ENCODE data around the gene MNT.

The MNT gene

DNA sequence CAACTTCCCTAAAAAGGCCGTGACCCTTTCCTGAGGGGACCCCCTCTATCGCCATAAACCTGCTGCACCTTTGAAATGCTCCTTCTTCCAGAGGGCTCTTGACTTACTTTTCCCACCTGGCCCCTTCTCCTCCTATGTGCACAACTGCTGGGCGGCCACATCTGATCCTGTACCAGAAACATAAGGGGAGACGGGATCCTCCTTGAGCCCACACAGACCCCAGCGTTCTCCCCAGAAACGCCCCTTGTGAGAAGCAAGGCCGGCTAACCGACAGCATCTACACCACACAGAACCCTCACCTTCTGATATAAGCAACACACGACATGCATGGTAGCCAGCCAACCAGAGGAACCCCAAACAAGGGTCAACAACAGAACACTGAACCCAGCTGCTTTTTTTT lies 14.2 kb upstream of the MNT start:
- DNase-seq (ENCODE audit: low spot score) = no peak

DNA sequence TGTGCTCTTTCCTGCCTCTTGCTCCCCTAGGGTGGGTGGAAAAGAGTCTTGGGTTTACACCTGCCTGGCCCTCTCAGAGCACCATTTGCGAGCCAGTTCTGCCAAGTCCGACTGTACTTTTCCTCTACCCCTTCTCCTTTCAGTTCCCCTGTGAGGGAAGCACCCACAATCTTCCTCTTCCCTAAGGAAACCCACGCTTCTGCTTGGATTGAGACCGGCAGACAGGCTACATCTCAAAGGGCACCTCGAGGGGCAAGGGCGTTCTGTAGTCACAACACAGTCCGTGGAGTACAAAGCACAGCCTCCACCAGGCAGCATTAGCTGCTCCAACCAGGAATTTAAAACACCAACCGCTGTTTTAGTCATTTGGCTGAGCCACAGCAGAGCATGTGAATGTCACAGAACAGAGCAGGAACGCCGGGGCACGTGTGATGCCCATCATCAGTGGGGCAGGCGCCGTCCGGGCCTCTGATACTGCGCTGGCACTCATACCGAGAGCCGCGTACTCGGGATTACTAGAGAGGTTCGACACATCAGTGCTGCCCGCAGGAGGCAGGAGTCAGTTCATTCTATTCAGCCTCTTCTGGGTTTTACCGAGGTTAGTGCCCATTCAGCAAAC lies 13.7 kb upstream of the MNT start:
- DNase-seq (ENCODE audit: low spot score) = no peak

DNA sequence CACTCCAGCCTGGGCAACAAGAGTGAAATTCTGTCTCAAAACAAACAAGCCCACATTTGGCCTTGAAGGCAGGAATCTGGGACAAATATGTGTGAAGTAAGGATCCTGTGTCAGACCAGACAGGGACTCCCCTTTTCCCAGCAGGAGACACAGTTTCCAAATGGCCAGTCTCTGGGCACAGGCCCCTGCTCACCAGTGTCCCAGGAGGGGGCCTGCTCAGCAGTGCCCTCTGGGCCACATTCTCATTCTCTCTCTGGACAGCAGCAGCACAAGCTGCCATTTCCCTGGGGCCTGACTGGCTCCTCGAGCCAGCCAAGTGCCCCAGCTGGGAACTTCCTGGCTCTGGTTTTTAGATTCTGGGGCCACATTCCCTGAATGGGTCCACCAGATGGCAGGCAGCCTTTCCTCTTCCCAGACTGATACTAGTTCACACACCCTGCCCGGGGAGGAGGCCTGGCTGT lies 11.7 kb upstream of the MNT start:
- peak; percentile 46 for DNase-seq (ENCODE audit: low spot score)

DNA sequence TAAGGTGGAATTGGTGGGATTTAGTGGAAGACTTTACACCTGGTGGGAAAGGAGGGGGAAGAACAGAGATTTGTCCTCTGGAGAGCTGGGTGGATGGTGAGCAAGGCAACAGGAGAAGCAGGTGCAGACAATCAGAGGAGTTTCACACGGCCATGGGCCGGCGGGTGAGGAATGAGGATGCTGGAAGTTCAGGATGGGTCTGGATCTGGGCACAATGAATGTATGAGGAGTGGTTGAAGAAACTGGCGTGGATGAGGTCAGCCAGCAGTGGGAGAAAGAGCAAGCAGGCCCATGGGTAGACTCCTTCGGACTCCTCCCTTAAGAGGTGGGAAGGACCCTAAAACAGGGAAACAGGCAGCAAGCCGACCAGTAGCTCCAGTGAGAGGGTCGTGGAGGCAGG lies 10.1 kb upstream of the MNT start:
- no peak for DNase-seq (ENCODE audit: low spot score)

DNA sequence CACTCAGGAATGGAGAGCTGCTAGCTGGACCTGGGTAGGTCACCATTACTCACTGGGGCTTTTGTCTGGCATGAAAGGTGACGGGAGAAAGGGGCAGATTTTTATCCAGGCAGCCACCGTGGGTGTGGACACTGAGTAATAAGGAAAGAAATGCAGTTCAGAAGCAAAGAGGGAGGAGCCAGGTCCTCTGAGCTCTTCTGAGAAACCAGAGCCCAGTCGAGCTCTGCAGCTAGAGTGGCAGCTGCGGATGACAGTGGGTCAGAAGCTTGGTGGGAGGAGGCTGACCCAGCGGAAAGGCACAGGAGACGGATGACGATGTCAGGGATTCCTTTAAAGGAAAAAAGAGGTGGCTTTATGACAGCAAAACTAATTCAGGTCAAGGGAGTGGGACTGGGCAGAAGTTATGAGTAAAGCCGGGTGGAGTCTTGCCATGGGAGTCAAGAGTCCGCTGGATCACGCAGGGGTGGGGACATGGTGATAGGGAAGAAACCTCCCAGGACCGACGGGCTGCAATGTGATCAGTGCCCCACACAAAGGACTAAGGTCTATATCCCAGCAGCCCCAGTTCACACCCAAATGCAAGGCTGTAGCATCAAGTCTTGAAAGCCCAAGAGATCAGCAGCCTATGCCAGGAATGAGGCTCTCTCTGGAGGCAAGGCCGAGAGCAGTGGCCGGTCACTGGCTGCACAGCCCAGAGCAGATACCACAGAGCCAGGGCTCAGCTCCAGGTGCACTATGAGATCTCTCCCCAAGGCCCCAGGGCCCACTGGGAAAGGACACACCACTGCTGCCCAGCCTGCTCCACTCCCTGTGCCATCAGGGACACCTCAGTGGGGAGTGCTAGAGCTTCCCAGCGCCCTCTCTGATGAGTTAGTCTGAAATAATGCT lies 6.3 kb upstream of the MNT start:
- no peak for DNase-seq (ENCODE audit: low spot score)

DNA sequence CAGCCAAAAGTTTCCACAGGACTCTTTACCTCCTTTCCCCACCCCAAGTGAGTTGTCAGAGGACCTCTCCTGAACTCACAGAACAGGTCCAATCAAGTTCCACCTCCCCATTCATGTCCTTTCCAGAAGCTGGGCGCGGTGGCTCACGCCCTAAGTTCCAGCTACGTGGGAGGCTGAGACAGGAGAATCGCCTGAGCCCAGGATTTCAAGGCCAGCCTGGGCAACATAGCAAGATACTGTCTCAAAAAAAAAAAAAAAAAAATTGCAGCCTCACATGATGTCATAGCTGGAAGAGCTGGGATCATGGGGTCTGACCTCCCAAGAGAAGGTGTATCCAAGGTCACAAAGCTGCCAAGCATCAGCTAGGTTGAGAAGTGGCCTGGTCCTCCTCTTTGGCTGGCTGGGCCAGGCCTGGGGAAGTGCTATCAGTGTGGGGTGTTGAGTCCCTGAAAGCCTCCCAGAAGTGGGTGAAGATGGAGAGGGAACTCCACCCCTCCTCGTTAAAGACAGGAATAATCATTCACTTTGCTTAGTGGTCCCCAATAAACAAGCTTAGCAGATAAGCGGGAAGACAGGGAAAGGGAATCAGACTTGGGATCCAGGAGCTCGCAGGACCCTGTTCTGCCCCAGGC lies 5.5 kb upstream of the MNT start:
- DNase-seq (ENCODE audit: low spot score) = no peak

DNA sequence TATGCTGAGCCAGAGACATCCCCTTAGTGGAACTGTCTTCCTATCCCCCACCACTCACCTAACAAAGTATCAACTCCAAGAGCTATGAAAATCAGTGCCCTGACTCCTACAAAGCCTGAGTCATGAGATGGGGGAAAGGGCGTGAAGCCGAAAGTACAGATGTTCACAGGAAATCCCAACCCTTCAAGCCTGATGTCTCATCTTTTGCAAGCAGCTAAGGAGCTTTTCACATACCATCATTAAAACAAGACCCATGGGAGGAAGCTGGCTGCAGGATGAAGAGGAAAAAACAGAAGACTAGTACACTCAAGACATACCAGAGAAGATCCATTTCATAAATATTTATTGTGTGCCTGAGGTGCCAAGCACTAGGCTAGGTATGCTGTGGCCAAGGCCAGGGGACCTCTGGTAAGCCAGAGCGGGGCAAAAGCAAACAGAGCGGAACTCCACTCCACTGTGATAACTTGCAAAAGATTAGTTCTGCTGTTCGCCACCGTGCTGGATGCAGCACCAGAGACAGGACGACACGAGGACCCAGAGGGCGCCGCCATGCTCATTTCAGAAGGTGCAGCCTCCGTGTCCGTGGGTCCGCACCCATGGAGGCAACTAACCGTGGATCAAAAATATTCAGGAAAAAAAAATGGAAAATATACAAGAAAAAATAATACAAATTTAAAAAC lies 4.5 kb upstream of the MNT start:
- DNase-seq (ENCODE audit: low spot score) = no peak

DNA sequence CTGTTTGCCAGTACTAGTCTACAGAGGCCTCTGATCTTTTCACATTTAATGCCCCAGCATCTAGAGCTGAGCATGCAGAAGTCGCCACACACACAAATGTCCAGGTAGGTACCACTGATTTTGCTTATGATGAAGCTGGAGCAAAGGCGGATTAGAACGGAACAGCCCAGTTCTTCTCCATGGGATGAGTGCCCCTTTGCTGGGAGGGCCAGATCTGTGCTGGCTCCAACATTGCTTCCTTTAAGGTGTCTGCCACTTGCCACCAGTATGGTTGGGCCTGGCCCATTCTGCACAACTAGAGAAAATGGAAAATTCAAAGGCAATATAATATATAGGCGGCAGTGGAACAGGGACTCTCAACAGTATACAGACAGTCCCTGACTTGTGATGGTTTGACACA lies 2.2 kb upstream of the MNT start:
- DNase-seq (ENCODE audit: low spot score) = no peak

DNA sequence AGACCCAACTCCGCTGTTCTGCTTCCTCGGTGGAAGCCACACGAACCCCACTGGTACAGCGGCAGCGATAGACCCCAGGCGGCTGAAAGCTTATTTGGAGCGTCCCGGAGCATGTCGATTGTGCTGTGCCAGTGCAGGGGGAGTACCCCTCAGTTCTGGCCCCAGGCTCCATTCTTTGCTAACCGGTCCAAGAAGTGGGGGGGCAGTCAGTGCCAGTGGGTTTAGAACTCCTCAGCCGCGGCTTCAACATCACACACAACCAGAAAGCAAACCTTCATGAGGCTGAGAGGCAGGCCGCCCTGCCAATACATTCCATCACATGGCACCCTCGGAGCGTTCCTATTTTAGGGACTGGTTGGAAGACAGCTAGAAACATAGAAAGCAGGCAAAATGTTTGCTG lies 1.7 kb upstream of the MNT start:
- DNase-seq (ENCODE audit: low spot score) = no peak

DNA sequence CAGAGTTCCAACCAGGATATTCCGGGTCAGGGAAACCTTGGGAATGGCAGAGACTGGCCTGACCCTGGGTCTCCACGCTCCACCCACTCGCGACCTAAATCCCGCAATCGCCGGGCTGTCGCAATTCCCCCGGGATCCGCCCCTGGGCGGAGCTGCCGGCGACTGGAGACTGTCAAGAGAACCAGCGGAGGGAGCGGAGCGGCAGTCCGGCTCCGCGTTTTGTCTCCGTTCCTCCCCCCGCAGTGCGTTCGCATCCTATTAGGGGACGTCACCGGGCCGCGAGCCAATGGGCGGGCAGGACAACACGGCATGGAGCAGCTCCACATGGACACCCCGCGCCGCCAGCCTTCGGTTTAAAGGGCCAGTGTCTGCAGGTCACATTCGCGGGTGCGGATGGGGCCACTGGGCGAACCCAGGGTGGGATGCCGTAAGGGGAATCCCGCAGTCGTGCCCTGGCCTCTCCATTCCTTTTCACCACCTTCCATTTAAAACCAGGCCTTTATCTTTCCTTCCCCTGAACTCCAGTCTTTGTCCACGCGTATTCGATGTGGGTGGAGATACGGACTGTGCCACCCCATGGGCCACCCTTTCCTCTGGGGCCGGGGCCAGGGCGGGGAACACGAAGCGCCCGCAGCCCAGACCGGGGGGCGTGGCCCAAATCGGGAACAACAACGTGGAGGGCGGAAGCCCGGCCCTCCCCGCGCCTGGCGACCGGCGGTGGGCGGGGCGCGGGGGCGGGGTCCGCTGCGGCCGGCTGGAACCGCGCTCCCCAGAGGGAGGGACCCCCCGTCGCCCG lies 764 bp upstream of the MNT start:
- DNase-seq (ENCODE audit: low spot score) = peak; percentile 82

DNA sequence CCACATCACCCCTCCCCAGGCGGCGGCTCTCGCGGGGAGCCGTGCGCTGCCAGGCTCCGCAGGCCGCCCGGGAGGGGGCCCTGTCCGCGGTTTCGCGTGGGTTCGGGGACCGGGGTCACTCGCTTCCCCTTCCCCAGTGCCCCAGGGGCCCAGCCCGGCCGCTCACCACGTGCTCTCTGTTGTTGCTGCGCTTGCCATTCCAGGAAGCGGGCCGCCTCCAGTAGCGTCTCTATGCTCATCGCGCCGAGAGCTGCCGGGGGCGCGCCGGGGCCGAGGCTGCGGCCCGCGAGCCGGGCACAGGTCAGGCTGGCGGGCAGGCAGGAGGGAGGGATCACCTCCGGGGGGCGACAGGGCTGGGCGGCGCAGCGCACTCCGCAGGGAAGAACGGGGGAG lies 390 bp downstream of the MNT start:
- DNase-seq (ENCODE audit: low spot score) = no peak

DNA sequence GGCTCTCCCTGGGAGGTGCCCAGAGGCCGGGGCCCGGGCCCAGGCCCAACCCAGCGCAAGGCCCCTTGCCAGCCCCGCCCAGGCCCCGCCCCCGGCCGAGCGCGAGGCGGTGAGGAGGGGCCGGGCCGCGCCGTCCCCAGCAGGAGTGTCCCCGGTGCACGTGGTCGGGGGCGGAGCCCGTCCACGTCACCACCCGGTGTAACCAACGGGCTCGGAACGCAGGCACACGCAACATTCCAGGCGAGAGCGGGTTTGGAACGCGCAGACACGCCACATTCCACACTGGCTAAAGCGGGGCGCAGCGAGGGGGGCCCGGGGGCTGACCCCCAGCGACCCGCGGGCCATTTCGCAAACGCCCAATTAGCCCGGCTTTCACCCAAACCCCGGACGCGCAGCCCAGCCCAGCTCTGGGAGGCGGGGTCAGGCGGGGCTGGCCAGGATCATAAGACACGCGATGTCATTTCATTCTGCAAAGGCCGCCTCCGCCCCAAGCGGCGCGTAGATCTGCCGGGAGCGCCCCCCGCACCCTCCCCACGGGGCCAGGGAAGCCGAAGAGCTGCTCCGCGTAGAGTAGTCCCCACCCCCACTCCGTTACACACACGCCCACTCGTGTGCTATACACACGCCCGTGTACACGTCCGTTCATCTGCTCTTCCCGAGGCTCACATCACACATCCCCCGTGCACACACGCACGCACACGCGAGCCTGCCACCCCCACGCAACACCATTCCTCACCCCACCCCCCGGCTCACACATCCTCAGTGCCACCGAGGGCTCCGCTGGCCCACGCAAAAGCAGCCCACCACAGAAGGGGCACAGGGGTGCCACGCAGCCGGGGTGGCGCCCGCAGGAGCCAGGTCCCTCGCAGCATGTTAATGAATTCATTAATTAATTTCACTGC lies 1.0 kb downstream of the MNT start:
- DNase-seq (ENCODE audit: low spot score) = peak; percentile 85

DNA sequence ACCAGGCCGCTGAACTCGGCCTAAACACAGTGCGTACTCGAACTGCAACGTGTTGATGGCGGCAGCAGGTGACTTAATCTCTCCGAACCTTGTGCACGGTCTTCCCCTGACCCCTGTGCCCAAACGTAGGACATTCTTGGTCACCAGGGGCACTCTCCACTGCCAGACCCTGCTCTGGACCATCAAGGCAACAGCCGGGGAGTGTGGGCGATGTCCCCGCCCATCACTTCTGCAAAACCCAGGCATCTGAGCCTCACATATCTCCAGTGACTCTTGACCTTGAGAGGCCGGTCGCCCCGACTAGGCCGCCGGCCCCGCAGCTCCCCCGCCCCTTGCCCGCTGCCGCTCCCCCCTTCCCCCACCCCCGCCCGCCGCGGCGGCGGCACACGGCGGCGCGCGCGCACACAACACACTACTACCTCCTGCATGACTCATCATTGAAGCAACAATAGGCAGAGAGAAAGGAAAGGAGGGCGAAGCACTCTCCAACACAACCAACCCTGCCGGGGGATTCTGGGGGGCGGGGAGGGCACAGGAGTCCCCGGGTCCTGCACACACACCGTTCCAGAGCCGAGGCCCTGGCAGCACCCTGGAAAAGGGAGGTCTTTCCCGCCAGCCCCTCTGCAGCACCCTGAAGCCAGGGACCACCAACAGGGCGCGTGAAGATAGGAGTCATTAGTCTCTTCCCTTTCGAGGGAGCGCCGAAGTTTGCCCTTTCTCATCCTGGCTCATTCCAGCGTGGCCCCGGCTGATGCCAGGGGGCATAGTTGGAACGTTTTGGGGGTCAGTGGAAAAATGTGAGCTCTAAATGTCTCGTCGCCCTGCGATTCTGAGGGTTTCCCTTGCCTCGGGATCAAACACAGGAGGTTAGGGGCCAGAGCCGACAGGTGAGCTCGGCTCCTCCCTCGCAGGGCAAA lies 1.9 kb downstream of the MNT start:
- DNase-seq (ENCODE audit: low spot score) = no peak

DNA sequence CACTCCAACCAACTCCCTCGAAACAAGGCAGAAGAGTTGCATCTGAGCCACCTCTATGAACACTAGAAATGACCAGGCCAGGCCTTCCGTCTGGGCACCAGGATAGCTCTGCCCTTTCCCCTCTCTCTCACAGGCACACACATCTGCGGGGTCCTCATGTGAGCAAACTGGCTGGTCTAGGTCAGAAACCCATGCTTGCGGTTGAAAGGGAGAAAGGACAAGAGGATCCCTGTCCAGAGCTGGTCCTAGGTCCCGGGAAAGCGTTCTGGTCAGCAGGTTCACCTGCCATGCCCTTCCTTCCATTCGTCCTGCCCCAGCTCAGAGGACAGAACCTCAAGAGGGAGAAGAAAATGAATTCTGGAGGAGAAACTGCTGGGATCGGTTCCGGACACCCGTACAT lies 2.7 kb downstream of the MNT start:
- DNase-seq (ENCODE audit: low spot score) = no peak

DNA sequence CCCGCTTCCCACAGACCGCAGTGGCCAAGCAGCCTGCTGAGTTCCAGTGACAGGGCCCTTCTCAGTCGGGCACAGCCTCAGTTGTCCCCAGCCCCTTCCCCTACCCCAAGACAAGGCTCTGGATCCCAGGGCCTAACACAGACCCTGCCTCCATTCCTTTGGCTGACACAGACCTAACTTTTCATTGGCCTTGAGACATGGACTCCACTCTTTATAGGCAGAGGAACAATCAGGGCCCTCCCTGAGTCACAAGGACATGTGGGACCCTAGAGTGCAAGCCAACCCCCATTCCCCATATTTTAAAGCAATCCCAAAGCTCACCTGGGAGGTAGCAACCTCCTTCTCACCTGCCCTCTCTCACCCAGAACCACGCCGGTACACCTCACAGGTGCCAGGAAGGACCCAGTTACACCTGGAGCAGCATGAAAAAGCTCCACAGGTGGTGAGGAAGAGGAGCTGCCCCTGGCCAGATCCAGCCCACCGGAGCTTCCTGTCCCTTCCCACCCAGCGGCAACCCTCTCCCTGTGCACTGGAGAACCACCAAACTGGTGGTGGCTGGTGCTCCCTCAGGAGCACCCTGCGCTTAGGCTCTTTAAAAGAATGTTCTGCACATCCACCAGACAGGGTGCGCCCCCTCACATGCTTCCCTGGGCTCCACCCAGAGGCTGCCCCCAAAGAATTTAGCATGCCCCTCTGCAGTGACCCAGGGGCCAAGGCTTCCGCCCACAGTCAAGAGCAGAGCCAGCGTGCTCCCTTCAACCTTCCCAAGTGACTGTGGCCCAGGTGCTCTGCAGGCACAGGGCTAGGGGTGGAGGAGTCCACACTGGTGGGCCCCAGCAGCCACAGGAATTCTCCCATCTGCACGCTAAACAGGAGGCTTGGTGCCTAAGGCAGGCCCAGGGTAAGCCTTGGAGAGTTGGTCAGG lies 3.4 kb downstream of the MNT start:
- DNase-seq (ENCODE audit: low spot score) = no peak

DNA sequence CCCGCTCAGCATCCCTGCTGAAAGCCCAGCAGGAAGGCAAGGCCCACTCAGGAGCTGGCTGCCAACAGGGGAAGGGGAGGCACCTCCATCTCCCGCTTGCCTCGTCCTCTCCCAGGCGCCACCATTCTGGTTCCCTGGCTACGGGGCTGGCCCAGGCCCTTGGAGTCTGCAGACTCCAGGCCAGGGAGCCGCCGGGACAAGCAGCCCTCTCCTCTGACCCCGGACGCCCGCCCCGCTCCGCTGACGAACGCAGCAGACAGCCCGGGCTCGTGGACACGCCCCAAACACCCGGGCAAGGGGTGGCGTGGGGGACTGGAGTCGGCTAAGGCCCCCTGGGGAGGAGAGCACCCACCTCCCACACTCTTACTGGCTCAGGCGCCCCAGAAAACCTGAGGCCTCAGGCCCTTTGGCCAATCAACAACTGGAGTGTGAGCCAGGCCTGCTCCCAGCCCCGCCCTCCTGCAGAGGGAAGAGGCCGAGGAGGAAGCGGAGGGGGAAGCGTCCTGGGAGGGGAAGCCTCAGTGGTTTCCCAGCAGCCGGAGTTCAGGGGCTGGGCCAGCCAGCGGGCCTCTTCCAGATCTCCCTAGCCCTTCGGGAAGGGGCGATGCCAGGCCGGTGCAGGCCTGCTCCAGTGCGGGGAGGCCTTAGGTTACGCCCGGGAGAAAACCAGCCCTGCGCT lies 4.2 kb downstream of the MNT start:
- DNase-seq (ENCODE audit: low spot score) = peak; percentile 63

DNA sequence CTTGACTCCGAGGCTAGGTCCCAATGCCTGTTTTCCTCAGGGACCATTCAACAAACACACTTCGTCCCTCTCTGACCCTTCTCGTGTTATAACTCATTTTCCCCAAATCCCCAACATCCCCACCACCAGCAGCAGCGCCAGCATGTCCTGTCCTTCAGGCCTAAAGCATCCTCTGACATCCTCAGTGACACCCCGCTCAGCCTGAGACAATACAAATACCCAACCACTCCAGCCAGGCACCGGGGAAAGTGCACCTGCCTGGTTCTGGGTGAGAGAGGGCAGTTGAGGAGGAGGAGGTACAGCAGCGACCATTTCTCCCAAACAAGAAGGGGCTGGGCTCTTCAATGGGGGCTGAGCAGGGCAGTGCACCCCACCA lies 4.7 kb downstream of the MNT start:
- DNase-seq (ENCODE audit: low spot score) = no peak
